SH-SY5Y (cell line): Measurements from ENCODE around the gene SND1.

Experiments
- GATA2 ChIP-seq: IDR thresholded peaks from 2 replicates; pipeline ENCODE4 v1.6.1; 2011; ENCODE audit warnings: mild to moderate bottlenecking, low read depth, low read length
- GATA3 ChIP-seq: IDR thresholded peaks from 2 replicates; pipeline ENCODE4 v1.6.1; 2011; ENCODE audit warnings: low read depth, mild to moderate bottlenecking, low read length, moderate library complexity

DNA sequence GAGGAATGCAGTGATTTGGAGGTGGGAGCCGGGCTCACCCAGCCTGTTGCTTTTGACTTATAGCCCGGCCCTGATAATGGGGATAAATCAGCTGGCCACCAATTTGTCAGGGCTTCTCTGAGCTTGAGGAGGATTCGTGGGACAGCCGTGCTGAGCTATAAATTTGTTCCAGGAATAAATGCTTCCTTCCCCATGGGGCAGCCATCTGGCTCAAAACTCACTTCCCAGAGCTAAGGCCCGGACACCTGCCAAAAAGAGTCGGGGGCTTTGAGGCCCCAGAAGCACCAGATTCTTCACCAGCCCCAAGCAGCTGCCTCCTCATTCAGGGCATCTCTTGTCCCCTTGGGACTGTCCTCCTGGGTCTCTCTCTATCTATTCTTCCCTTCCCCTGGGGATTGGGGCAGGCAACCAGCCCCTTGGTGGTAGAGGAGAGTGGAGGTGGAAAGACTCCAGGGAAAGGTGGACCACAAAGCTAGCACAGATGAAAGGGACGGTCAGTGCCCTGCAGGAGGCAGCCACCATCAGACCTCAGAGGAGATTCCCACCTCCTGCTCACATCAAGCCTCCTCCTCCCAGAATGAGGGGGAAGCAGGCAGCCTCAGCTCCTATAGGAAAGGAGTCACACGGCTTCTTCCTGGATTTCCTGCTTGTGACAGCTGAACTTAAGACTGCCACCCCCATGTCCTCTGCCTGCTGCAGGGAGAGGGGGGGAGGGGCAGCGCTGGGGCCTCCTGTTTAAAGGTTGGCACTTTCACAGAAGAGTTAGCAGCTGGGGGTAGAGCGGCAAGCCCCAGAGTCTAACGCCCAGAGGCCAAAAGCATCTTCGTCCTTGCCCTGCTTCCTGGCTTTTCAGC is 423.5 kb downstream of the SND1 start:
- no peak for TF ChIP-seq GATA2
- no peak for TF ChIP-seq GATA3
